ENCODE results near the gene PPP3CB.
A peak's percentile ranks its signal among the peaks of the same experiment; 100 is the strongest.

The PPP3CB gene

GRCh38 chr10:73414230-73414945 is 81.4 kb downstream of the PPP3CB start:
- TF ChIP-seq, protein P1, sequence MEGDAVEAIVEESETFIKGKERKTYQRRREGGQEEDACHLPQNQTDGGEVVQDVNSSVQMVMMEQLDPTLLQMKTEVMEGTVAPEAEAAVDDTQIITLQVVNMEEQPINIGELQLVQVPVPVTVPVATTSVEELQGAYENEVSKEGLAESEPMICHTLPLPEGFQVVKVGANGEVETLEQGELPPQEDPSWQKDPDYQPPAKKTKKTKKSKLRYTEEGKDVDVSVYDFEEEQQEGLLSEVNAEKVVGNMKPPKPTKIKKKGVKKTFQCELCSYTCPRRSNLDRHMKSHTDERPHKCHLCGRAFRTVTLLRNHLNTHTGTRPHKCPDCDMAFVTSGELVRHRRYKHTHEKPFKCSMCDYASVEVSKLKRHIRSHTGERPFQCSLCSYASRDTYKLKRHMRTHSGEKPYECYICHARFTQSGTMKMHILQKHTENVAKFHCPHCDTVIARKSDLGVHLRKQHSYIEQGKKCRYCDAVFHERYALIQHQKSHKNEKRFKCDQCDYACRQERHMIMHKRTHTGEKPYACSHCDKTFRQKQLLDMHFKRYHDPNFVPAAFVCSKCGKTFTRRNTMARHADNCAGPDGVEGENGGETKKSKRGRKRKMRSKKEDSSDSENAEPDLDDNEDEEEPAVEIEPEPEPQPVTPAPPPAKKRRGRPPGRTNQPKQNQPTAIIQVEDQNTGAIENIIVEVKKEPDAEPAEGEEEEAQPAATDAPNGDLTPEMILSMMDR (IDR thresholded peaks at IDR 0.05): no peak

- TF ChIP-seq, protein P1 (IDR thresholded peaks at IDR 0.05): 0 out of 2 replicates have a peak, but pooled peaks have one; percentile 17
Measured at GRCh38 chr10:73413528-73414229, 82.1 kb downstream of the PPP3CB start, which contains the start of gene ANXA7. Gene ANXA7, minus strand, starts transcription at chr10:73414058. Its CDS starts 13,202 bp downstream, at chr10:73400856.

- TF ChIP-seq, protein P1 (IDR thresholded peaks at IDR 0.05): no peak
Measured at GRCh38 chr10:73413108-73413527, 82.7 kb downstream of the PPP3CB start.

- TF ChIP-seq, protein P1 (IDR thresholded peaks at IDR 0.05): no peak
Measured at GRCh38 chr10:73410897-73411296, 84.9 kb downstream of the PPP3CB start.

DNA sequence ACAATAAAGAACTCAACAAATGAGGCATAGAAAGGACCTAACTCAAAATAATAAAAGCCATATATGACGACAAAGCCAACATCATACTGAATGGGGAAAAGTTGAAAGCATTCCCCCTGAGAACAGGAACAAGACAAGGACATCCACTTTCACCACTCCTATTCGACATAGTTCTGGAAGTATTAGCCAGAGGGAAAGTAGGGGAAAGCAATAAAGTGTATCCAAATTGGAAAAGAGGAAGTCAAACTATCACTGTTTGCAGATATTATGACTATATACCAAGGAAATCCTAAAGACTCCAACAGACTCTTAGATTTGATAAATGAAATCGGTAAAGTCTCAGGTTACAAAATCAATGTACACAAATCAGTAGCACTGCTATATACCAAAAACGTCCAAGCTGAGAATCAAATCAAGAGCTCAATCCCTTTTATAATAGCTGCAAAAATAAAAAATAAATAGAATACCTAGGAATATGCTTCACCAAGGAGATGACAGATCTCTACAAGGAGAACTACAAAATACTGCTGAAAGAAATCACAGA is 86.8 kb downstream of the PPP3CB start:
- TF ChIP-seq, protein P1 (IDR thresholded peaks at IDR 0.05): no peak

GRCh38 chr10:73408061-73408460 is 87.8 kb downstream of the PPP3CB start:
- TF ChIP-seq, protein P1 (IDR thresholded peaks at IDR 0.05): no peak

DNA sequence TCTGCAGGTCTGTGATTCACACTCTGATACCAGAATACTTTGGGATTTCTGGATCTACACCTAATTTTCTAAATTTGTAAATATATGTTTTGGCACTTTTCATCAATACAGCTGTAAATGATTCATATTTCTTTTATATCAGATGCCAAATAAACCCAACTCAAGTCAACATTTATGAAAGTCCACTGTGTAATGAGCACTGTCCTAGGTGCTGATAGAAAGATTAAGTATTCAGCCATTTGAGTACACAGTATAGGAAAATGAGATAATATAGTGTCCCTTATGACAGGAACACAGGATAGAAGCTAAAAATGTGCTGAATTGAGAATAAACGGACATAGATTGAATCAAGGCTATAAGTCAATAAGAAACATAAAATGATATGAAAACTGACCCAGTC is 88.3 kb downstream of the PPP3CB start:
- TF ChIP-seq, protein P1 (IDR thresholded peaks at IDR 0.05): no peak
